Placental pericyte (primary cell): ENCODE results near the gene SPACA5B. TPM values are rescaled to one million over a fixed set of nuclear protein-coding genes. Genes with fewer than 3 reads are reported as not detected.

Experiments used
- small RNA-seq: library from RNA; depleted of rRNA; stranded (forward); fragments of <200 nt; gene quantifications from one replicate; pipeline ENCODE3, GENCODE V24; 2012; ENCODE audit warnings: low replicate concordance
- total RNA-seq: library from RNA; depleted of rRNA; stranded (reverse); fragments of >200 nt; gene quantifications from 2 replicates; pipeline ENCODE4 v1.2.3, GENCODE V29; 2012

SPACA5B gene
- total RNA-seq = not detected in 2 replicates

GRCh38 chrX:48130326-48130725, at the start of gene SPACA5B:
Gene SPACA5B, plus strand, starts transcription at chrX:48130626. Its CDS starts 62 bp downstream, at chrX:48130688.

Small RNA genes within 50 kb of the gene (small RNA-seq; reads per million reads assigned to genes)
- gene AC245047.7 (not detected), gene RNU6-707P (0.16 reads per million)

Other genes starting within 250 kb of the SPACA5B start
- gene ZNF182, start 126.6 kb upstream of the SPACA5B start, total RNA-seq = 2.3 and 2.8 TPM in 2 replicates
- not detected in 2 replicates for gene SPACA5, start 123.6 kb upstream of the SPACA5B start, total RNA-seq
- gene ZNF630, start 59.0 kb upstream of the SPACA5B start, total RNA-seq = 0.29 and 0.88 TPM in 2 replicates
- gene SSX5, start 66.2 kb downstream of the SPACA5B start, total RNA-seq = not detected in 2 replicates
- not detected in 2 replicates for gene SSX1, start 124.8 kb downstream of the SPACA5B start, total RNA-seq
- gene SSX3, start 226.1 kb downstream of the SPACA5B start, total RNA-seq = not detected in 2 replicates